GM23338 (cell line): ENCODE data around the gene FNDC3A. TPM values are rescaled to one million over a fixed set of nuclear protein-coding genes. Genes with fewer than 3 reads are reported as not detected.

Source experiments
- ATAC-seq: fragments of 200-7000 bp; cut with Tn5 transposase; 3 replicates; pipeline ENCODE4 v1.9.1; 2020
- DNase-seq: peaks from one replicate; pipeline ENCODE4 v3.0.0-alpha.2; 2015; ENCODE audit warnings: low spot score
- H2AFZ ChIP-seq: fragments of 200-600 bp; sonication (generic); 2 replicates; pipeline ENCODE4 v1.8.0; 2016; ENCODE audit warnings: antibody characterized with exemption, mild to moderate bottlenecking, moderate library complexity
- H3F3A ChIP-seq: fragments of 200-600 bp; sonication (generic); replicated peaks from 2 replicates; pipeline ENCODE4 v1.8.0; 2017; ENCODE audit warnings: antibody characterized with exemption, mixed run types, low read depth
- H3K27ac ChIP-seq: fragments of 200-600 bp; sonication (generic); 2 replicates; pipeline ENCODE4 v1.6.1; 2016; ENCODE audit warnings: low read depth
- H3K27me3 ChIP-seq: fragments of 200-600 bp; sonication (generic); 2 replicates; pipeline ENCODE4 v1.8.0; 2016; ENCODE audit warnings: mild to moderate bottlenecking, mixed run types, moderate library complexity; ENCODE audit not compliant: insufficient read depth
- H3K36me3 ChIP-seq: fragments of 200-600 bp; sonication (generic); 2 replicates; pipeline ENCODE4 v1.8.0; 2016; ENCODE audit warnings: mild to moderate bottlenecking; ENCODE audit not compliant: insufficient read depth
- H3K4me1 ChIP-seq: fragments of 200-600 bp; sonication (generic); 2 replicates; pipeline ENCODE4 v1.8.0; 2016; ENCODE audit warnings: mild to moderate bottlenecking, moderate library complexity; ENCODE audit not compliant: insufficient read depth
- H3K4me2 ChIP-seq: fragments of 200-600 bp; sonication (generic); 2 replicates; pipeline ENCODE4 v1.7.1; 2017; ENCODE audit warnings: mixed run types
- H3K4me3 ChIP-seq: fragments of 200-600 bp; sonication (generic); 2 replicates; pipeline ENCODE4 v1.6.1; 2016; ENCODE audit warnings: mixed run types
- H3K79me2 ChIP-seq: fragments of 200-600 bp; sonication (generic); replicated peaks from 2 replicates; pipeline ENCODE4 v1.8.0; 2017; ENCODE audit warnings: mild to moderate bottlenecking; ENCODE audit not compliant: insufficient read depth
- H3K9me2 ChIP-seq: fragments of 200-600 bp; sonication (generic); 2 replicates; pipeline ENCODE4 v1.8.0; 2017; ENCODE audit not compliant: insufficient read depth
- H4K20me1 ChIP-seq: fragments of 200-600 bp; sonication (generic); replicated peaks from 2 replicates; pipeline ENCODE4 v1.8.0; 2017; ENCODE audit warnings: mild to moderate bottlenecking; ENCODE audit not compliant: insufficient read depth
- H3K27ac Mint-ChIP-seq: 2 replicates; pipeline ENCODE4 v1.8.0; 2020; ENCODE audit warnings: inconsistent platforms, mild to moderate bottlenecking, moderate library complexity, mixed read lengths
- H3K27me3 Mint-ChIP-seq: 3 replicates; pipeline ENCODE4 v1.8.0; 2022; ENCODE audit warnings: low read depth, mild to moderate bottlenecking, moderate library complexity, mixed read lengths, inconsistent platforms; ENCODE audit not compliant: insufficient read depth, poor library complexity
- H3K36me3 Mint-ChIP-seq: 3 replicates; pipeline ENCODE4 v1.8.0; 2021; ENCODE audit warnings: low read depth, mild to moderate bottlenecking, inconsistent platforms, moderate library complexity, mixed read lengths
- H3K4me1 Mint-ChIP-seq: 3 replicates; pipeline ENCODE4 v1.8.0; 2020; ENCODE audit warnings: mild to moderate bottlenecking, inconsistent platforms, mixed read lengths
- H3K4me3 Mint-ChIP-seq: 3 replicates; pipeline ENCODE4 v1.8.0; 2021; ENCODE audit warnings: moderate library complexity, mild to moderate bottlenecking, inconsistent platforms, mixed read lengths
- H3K9me3 Mint-ChIP-seq: 3 replicates; pipeline ENCODE4 v1.8.0; 2020; ENCODE audit warnings: moderate library complexity, mild to moderate bottlenecking, inconsistent platforms, mixed read lengths
- JUNB ChIP-seq: IDR thresholded peaks from one replicate; pipeline ENCODE4 v1.6.1; 2016; ENCODE audit warnings: antibody characterized with exemption; ENCODE audit not compliant: unreplicated experiment
- POLR2AphosphoS5 ChIP-seq: IDR thresholded peaks from 2 replicates; pipeline ENCODE4 v1.6.1; 2016; ENCODE audit warnings: antibody characterized with exemption, low read depth
- STAT1 ChIP-seq: IDR thresholded peaks from one replicate; pipeline ENCODE4 v1.6.1; 2016; ENCODE audit warnings: antibody characterized with exemption; ENCODE audit not compliant: unreplicated experiment
- ZNF114 ChIP-seq: fragments of 250-450 bp; sonication (Bioruptor Pico); IDR thresholded peaks from 2 replicates; pipeline ENCODE4 v1.5.0; 2020; ENCODE audit warnings: mild to moderate bottlenecking, moderate library complexity
- ZNF331 ChIP-seq: fragments of 250-450 bp; sonication (Bioruptor Pico); IDR thresholded peaks from 2 replicates; pipeline ENCODE4 v1.5.0; 2020; ENCODE audit warnings: low read depth, mild to moderate bottlenecking, moderate library complexity
- polyA plus RNA-seq: library from polyadenylated mRNA; unstranded; fragments of >200 nt; fragmentation: Nextera tagmentation; extraction: Ambion mirVana; gene quantifications from 2 replicates; pipeline ENCODE4 v1.2.1, GENCODE V29; 2016
- total RNA-seq: library from RNA; depleted of rRNA; stranded (reverse); fragments of >200 nt; shearing (Covaris generic); gene quantifications from 2 replicates; pipeline ENCODE4 v1.2.3, GENCODE V29; 2014
- TF ChIP-seq, protein P1 (sequence below): IDR thresholded peaks from one replicate; pipeline ENCODE4 v1.6.1; 2018; ENCODE audit warnings: antibody characterized with exemption; ENCODE audit not compliant: unreplicated experiment
- TF ChIP-seq, protein P2 (sequence below): fragments of 250-450 bp; sonication (Bioruptor Pico); IDR thresholded peaks from 2 replicates; pipeline ENCODE4 v1.5.0; 2020; ENCODE audit warnings: mild to moderate bottlenecking, moderate library complexity
- TF ChIP-seq, protein P3 (sequence below): IDR thresholded peaks from 2 replicates; pipeline ENCODE4 v1.6.1; 2016; ENCODE audit warnings: antibody characterized with exemption

The FNDC3A gene
- total and polyA plus RNA-seq, 2 experiments from 2014 or later: 10.3 to 31.1 TPM

DNA sequence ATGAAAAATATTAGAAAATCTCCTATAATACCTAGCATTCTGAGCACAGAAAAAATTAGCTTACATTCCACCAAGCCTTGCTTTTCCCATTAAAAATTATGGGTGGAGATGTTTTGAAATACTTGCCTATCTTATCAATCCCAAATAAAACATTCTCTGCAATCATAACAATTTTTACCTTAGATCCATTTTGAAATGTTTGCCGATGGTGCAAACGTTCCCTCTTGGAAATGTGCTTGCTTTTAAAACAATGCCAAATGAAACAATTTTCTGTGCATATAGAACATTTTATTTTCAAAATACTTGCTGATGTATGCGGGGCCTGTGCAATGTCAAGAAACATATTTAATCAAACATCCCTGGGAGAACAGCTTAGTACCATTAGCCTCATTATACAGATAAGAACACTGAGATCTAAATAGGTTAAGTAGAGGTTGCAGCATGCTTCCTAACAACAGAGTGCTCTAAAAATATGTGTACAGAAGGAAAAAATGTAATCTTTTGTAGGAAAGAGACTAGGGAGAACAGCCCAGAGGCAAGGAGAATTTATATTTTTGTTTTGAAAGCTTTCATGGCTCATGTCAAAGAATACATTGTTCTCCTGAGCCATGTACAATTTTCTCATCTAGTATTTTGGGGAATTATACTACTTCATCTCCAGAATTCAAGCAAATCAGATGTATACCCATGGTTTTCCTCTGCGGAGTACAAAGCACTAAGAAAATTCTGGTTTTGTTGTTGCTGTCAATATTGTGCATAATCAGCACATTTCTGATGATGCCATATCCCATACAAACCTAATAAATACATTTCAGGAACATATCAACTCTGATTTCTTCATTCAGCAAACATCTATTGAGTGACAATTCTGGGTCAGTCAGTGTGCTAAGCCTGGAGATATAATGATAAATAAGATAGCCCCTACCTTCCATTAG lies 25.9 kb upstream of the FNDC3A start (continued):
- TF ChIP-seq POLR2AphosphoS5: no peak

DNA sequence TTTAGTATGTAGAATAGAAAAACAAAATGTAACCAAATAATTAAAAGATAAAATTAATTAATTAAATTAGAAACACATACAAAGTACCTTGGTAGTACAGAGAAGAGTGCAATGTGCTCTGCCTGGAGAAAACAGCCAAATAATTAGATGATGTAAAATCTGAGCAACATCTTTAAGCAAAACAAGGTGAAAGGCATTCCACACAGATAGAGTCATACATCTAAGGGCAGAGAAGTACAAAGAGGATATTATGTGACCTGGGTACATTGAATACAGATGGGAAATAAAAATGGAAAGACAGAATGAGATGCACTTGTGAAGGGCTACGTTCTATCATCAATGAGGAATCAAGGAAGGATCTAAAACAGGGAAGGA lies 25.2 kb upstream of the FNDC3A start:
- H3K4me1 ChIP-seq: no peaks in the 10 kb centered on the region
- DNase-seq: no peak
- H4K20me1 ChIP-seq: no peaks in the 10 kb centered on the region
- Mint-ChIP-seq H3K9me3 (no peaks in the 10 kb centered on the region), H3K27me3 (peaks cover 6% of the 10 kb centered on the region), H3K27ac (no peak overlapping the region), H3K36me3 (no peaks in the 10 kb centered on the region), H3K4me3 (no peak overlapping the region), H3K4me1 (peaks cover 4% of the 10 kb centered on the region; the same call in 2 of the 3 replicates)
- H3K27me3 ChIP-seq: no peaks in the 10 kb centered on the region
- H2AFZ ChIP-seq: no peak overlapping the region
- no peaks in the 10 kb centered on the region for H3K36me3 ChIP-seq
- no peak overlapping the region for H3K4me3 ChIP-seq
- no peak for ATAC-seq
- H3K4me2 ChIP-seq: no peak overlapping the region
- no peaks in the 10 kb centered on the region for H3K79me2 ChIP-seq
- TF ChIP-seq ZNF114 (CRISPR knock-in tag) (no peak), STAT1 (no peak), ZNF331 (CRISPR knock-in tag) (no peak), JUNB (no peak), POLR2AphosphoS5 (no peak)
- TF ChIP-seq, protein P1, sequence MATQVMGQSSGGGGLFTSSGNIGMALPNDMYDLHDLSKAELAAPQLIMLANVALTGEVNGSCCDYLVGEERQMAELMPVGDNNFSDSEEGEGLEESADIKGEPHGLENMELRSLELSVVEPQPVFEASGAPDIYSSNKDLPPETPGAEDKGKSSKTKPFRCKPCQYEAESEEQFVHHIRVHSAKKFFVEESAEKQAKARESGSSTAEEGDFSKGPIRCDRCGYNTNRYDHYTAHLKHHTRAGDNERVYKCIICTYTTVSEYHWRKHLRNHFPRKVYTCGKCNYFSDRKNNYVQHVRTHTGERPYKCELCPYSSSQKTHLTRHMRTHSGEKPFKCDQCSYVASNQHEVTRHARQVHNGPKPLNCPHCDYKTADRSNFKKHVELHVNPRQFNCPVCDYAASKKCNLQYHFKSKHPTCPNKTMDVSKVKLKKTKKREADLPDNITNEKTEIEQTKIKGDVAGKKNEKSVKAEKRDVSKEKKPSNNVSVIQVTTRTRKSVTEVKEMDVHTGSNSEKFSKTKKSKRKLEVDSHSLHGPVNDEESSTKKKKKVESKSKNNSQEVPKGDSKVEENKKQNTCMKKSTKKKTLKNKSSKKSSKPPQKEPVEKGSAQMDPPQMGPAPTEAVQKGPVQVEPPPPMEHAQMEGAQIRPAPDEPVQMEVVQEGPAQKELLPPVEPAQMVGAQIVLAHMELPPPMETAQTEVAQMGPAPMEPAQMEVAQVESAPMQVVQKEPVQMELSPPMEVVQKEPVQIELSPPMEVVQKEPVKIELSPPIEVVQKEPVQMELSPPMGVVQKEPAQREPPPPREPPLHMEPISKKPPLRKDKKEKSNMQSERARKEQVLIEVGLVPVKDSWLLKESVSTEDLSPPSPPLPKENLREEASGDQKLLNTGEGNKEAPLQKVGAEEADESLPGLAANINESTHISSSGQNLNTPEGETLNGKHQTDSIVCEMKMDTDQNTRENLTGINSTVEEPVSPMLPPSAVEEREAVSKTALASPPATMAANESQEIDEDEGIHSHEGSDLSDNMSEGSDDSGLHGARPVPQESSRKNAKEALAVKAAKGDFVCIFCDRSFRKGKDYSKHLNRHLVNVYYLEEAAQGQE: no peak
- TF ChIP-seq, protein P2, sequence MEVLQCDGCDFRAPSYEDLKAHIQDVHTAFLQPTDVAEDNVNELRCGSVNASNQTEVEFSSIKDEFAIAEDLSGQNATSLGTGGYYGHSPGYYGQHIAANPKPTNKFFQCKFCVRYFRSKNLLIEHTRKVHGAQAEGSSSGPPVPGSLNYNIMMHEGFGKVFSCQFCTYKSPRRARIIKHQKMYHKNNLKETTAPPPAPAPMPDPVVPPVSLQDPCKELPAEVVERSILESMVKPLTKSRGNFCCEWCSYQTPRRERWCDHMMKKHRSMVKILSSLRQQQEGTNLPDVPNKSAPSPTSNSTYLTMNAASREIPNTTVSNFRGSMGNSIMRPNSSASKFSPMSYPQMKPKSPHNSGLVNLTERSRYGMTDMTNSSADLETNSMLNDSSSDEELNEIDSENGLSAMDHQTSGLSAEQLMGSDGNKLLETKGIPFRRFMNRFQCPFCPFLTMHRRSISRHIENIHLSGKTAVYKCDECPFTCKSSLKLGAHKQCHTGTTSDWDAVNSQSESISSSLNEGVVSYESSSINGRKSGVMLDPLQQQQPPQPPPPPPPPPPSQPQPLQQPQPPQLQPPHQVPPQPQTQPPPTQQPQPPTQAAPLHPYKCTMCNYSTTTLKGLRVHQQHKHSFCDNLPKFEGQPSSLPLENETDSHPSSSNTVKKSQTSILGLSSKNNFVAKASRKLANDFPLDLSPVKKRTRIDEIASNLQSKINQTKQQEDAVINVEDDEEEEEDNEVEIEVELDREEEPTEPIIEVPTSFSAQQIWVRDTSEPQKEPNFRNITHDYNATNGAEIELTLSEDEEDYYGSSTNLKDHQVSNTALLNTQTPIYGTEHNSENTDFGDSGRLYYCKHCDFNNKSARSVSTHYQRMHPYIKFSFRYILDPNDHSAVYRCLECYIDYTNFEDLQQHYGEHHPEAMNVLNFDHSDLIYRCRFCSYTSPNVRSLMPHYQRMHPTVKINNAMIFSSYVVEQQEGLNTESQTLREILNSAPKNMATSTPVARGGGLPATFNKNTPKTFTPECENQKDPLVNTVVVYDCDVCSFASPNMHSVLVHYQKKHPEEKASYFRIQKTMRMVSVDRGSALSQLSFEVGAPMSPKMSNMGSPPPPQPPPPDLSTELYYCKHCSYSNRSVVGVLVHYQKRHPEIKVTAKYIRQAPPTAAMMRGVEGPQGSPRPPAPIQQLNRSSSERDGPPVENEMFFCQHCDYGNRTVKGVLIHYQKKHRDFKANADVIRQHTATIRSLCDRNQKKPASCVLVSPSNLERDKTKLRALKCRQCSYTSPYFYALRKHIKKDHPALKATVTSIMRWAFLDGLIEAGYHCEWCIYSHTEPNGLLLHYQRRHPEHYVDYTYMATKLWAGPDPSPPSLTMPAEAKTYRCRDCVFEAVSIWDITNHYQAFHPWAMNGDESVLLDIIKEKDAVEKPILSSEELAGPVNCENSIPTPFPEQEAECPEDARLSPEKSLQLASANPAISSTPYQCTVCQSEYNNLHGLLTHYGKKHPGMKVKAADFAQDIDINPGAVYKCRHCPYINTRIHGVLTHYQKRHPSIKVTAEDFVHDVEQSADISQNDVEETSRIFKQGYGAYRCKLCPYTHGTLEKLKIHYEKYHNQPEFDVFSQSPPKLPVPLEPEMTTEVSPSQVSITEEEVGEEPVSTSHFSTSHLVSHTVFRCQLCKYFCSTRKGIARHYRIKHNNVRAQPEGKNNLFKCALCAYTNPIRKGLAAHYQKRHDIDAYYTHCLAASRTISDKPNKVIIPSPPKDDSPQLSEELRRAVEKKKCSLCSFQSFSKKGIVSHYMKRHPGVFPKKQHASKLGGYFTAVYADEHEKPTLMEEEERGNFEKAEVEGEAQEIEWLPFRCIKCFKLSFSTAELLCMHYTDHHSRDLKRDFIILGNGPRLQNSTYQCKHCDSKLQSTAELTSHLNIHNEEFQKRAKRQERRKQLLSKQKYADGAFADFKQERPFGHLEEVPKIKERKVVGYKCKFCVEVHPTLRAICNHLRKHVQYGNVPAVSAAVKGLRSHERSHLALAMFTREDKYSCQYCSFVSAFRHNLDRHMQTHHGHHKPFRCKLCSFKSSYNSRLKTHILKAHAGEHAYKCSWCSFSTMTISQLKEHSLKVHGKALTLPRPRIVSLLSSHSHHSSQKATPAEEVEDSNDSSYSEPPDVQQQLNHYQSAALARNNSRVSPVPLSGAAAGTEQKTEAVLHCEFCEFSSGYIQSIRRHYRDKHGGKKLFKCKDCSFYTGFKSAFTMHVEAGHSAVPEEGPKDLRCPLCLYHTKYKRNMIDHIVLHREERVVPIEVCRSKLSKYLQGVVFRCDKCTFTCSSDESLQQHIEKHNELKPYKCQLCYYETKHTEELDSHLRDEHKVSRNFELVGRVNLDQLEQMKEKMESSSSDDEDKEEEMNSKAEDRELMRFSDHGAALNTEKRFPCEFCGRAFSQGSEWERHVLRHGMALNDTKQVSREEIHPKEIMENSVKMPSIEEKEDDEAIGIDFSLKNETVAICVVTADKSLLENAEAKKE (CRISPR knock-in tag): no peak
- TF ChIP-seq, protein P3, sequence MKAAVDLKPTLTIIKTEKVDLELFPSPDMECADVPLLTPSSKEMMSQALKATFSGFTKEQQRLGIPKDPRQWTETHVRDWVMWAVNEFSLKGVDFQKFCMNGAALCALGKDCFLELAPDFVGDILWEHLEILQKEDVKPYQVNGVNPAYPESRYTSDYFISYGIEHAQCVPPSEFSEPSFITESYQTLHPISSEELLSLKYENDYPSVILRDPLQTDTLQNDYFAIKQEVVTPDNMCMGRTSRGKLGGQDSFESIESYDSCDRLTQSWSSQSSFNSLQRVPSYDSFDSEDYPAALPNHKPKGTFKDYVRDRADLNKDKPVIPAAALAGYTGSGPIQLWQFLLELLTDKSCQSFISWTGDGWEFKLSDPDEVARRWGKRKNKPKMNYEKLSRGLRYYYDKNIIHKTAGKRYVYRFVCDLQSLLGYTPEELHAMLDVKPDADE: no peak
- H3F3A ChIP-seq: no peaks in the 10 kb centered on the region
- no peaks in the 10 kb centered on the region; the same call in 1 of the 2 replicates for H3K9me2 ChIP-seq
- H3K27ac ChIP-seq: no peak overlapping the region
